Mucosa of descending colon (tissue), 3 donors: Measurements from ENCODE around the gene MKLN1. TPM values are rescaled to one million over a fixed set of nuclear protein-coding genes. Genes with fewer than 3 reads are reported as not detected.
"Not testable (repeated sequence)": the region's sequence is repeated elsewhere in the genome, so short reads cannot be mapped to it uniquely, and the experiment has no call there.

Experiments
- ATAC-seq: fragments of 200-7000 bp; cut with Tn5 transposase; one replicate; pipeline ENCODE4 v1.9.1; 2020; ENCODE audit warnings: mild to moderate bottlenecking, moderate library complexity
- DNase-seq, 3 donors: peaks; one replicate each; pipeline ENCODE4 v3.0.0-alpha.2; 2020
- H3K36me3 ChIP-seq: fragments of 200-600 bp; one replicate; pipeline ENCODE4 v1.8.0; 2021; ENCODE audit warnings: low read depth, mild to moderate bottlenecking
- H3K4me1 ChIP-seq: fragments of 200-600 bp; one replicate; pipeline ENCODE4 v1.8.0; 2021; ENCODE audit warnings: low read depth, mild to moderate bottlenecking
- H3K4me3 ChIP-seq: fragments of 200-600 bp; one replicate; pipeline ENCODE4 v1.8.0; 2021; ENCODE audit warnings: mild to moderate bottlenecking
- H3K9me3 ChIP-seq: fragments of 200-600 bp; one replicate; pipeline ENCODE4 v1.8.0; 2021; ENCODE audit warnings: mild to moderate bottlenecking
- CTCF ChIP-seq: fragments of 200-600 bp; IDR thresholded peaks from one replicate; pipeline ENCODE4 v1.8.0; 2022; ENCODE audit warnings: antibody characterized with exemption, mild to moderate bottlenecking
- intact Hi-C, 2 donors: fragments of 100-400 bp; cut with DNase I in 1 of 2; cut with micrococcal nuclease in 1 of 2; formaldehyde crosslinking; loops; one replicate each; pipeline versions ENCODE4 v1.11.0 to v1.11.1; 2022; cut with DNase I, micrococcal nuclease
- total RNA-seq, 3 donors: library from RNA; stranded (reverse); fragmentation: NEBNext Ultra II Directional in 2 of 3; extraction: Animal tissue kit (Norgen Biotek cat#: 25700) in 2 of 3; gene quantifications; one replicate each; pipeline versions ENCODE4 v1.2.1 to v1.2.4, GENCODE V29; 2021 to 2023
- donor health status: DM: no; HTN: no; CAD: no; lungs with moderate emphysema.
- donor health status: DM: no; HTN: no; CAD: no.
- donor health status: DM: no; HTN: yes; CAD: no.

The MKLN1 gene
- total RNA-seq, 3 donors from 2014 or later: 41.5 to 66.1 (median 47.1) TPM

DNA sequence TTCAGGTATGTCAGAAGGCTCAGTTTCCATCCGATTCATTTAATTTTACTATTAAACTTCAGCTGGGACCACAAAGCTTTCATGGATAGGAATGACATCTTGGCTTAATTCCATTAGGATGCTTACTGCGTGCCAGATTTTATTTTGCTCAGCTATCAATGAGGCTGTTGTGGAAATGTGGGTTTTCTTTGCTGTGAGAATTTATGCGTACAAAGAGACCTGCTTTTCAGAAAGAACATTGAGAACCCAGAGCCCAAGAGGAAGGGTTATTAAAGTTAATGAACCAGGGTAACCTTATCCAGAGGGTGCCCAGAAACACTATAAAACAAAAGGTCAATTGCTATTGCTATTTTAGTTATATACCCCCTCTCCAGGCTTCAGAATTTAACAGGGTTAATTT, 98.3 kb downstream of the MKLN1 start:
- intact Hi-C loops: no loop called here
- TF ChIP-seq CTCF: no peak
- DNase-seq (no peak), ATAC-seq (no peak)
- Histone ChIP-seq H3K4me3 (no peak overlapping the region), H3K9me3 (no peaks in the 10 kb centered on the region), H3K36me3 (no peaks in the 10 kb centered on the region), H3K4me1 (no peaks in the 10 kb centered on the region)

GRCh38 chr7:131430826-131431225, 103.2 kb downstream of the MKLN1 start:
- H3K36me3 ChIP-seq, intact Hi-C loops, ATAC-seq, DNase-seq, H3K4me1 ChIP-seq, H3K9me3 ChIP-seq, H3K4me3 ChIP-seq: not testable (repeated sequence)

GRCh38 chr7:131431289-131431688, 103.6 kb downstream of the MKLN1 start:
- ATAC-seq: peak; percentile 72
- no peaks in the 10 kb centered on the region for H3K36me3 ChIP-seq
- peak in 1 of 3 donors; percentile 16 for DNase-seq
- H3K4me3 ChIP-seq: no peak overlapping the region
- no peak for TF ChIP-seq CTCF
- intact Hi-C loops: no loop called here
- no peaks in the 10 kb centered on the region for H3K4me1 ChIP-seq
- no peaks in the 10 kb centered on the region for H3K9me3 ChIP-seq

- Histone ChIP-seq H3K4me3 (no peak overlapping the region), H3K9me3 (no peaks in the 10 kb centered on the region), H3K36me3 (no peaks in the 10 kb centered on the region), H3K4me1 (no peaks in the 10 kb centered on the region)
- intact Hi-C loops: no loop called here
- DNase-seq: no peak
- ATAC-seq: no peak
- no peak for TF ChIP-seq CTCF
Observed at GRCh38 chr7:131431756-131432155, 104.1 kb downstream of the MKLN1 start.

- Histone ChIP-seq H3K4me3 (no peak overlapping the region), H3K4me1 (no peaks in the 10 kb centered on the region), H3K9me3 (no peaks in the 10 kb centered on the region), H3K36me3 (no peaks in the 10 kb centered on the region)
- DNase-seq (no peak), ATAC-seq (no peak)
- no peak for TF ChIP-seq CTCF
- intact Hi-C loops: no loop called here
Observed at GRCh38 chr7:131436384-131436783, 108.7 kb downstream of the MKLN1 start.

DNA sequence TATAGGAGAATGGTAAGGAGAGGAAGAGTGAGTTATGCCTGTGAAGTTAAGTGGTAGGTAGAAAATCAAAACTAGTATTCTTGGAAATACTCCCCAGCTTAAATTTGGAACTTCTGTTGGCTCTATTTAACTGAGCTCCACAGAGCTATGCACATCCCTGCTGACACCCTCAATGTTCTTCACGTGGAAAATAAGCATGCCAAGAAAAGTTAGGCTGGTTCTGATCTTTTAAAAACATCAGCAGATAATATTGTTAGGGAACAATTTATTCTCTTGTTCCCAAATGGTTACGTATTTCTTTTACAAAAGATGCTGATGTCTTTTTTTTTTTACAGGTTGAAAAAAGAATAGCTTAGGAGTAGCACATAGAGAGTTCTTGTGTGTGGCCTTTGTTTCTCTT, 111.3 kb downstream of the MKLN1 start:
- DNase-seq (no peak), ATAC-seq (no peak)
- H3K4me3 ChIP-seq: no peak overlapping the region
- intact Hi-C loops: no loop called here
- no peaks in the 10 kb centered on the region for H3K4me1 ChIP-seq
- H3K36me3 ChIP-seq: no peaks in the 10 kb centered on the region
- TF ChIP-seq CTCF: no peak
- H3K9me3 ChIP-seq: no peaks in the 10 kb centered on the region
